H1 (cell line): ENCODE results near the gene IGSF11. TPM values are rescaled to one million over a fixed set of nuclear protein-coding genes. Genes with fewer than 3 reads are reported as not detected.

Experiments
- JUN ChIP-seq: IDR thresholded peaks from 2 replicates; pipeline ENCODE4 v1.6.1; 2011; ENCODE audit warnings: low read depth, mild to moderate bottlenecking, improper control_type of control experiment, low read length
- PHF8 ChIP-seq: fragments of 200-600 bp; sonication (generic); conservative IDR thresholded peaks from 2 replicates; pipeline ENCODE4 v1.7.1; 2012; ENCODE audit warnings: low read depth, mild to moderate bottlenecking, inconsistent platforms, low read length, moderate library complexity
- TBP ChIP-seq: IDR thresholded peaks from 2 replicates; pipeline ENCODE4 v1.6.1; 2011; ENCODE audit warnings: low read depth, low read length, improper control_type of control experiment
- ZNF274 ChIP-seq: IDR thresholded peaks from 2 replicates; pipeline ENCODE4 v1.7.0; 2012; ENCODE audit warnings: low read length, borderline replicate concordance; ENCODE audit errors: extremely low read depth
- polyA plus RNA-seq, 7 experiments: library from polyadenylated mRNA; depleted of rRNA in 3 of 7; stranded (reverse) in 5 of 7; unstranded in 2 of 7; fragments of >200 nt in 5 of 7; fragments of 200-250 nt in 2 of 7; gene quantifications; 1 replicate in 5 of 7; 2 replicates in 1 of 7; 4 replicates in 1 of 7; pipeline versions ENCODE4 v1.2.1 to v1.2.3, GENCODE V29; 2011 to 2013; ENCODE audit warnings: missing spikeins in 2 of 7, mixed read lengths in 2 of 7
- total RNA-seq: library from RNA; stranded (reverse); fragmentation: NEBNext Ultra II Directional; extraction: Animal tissue kit (Norgen Biotek cat#: 25700); gene quantifications from 2 replicates; pipeline ENCODE4 v1.2.1, GENCODE V29; 2021
- TF ChIP-seq, protein P1 (sequence below): fragments of 300-600 bp; sonication (generic); IDR thresholded peaks from 2 replicates; pipeline ENCODE4 v1.7.1; 2012; ENCODE audit warnings: low read length, moderate library complexity, mild to moderate bottlenecking, inconsistent platforms; ENCODE audit not compliant: insufficient replicate concordance

Gene IGSF11
- total and polyA plus RNA-seq, 2 of the 8 experiments (the other 6 are each of a cell fraction or from before 2014, with no cell fraction given), result 1.1 to 4.1 TPM

DNA sequence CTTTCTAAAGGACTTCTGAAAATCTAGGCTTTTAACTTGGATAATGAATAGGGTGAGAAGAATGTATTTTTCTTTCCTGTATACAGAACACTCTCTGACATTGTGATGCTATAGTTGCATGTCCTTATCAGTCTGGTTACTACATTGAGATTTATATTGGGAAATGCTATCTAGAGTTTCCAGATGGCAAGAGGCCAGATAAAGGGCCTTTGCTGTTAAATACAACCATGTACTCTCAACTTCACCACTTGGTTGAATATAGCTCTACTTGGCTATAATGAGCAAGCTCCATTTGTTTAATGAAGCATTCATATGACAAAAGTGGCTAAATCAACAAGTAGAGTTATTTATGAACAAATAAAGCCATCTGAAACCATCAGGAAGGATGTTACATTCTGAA, 91.0 kb downstream of the IGSF11 start (continued):
- TF ChIP-seq, protein P1, sequence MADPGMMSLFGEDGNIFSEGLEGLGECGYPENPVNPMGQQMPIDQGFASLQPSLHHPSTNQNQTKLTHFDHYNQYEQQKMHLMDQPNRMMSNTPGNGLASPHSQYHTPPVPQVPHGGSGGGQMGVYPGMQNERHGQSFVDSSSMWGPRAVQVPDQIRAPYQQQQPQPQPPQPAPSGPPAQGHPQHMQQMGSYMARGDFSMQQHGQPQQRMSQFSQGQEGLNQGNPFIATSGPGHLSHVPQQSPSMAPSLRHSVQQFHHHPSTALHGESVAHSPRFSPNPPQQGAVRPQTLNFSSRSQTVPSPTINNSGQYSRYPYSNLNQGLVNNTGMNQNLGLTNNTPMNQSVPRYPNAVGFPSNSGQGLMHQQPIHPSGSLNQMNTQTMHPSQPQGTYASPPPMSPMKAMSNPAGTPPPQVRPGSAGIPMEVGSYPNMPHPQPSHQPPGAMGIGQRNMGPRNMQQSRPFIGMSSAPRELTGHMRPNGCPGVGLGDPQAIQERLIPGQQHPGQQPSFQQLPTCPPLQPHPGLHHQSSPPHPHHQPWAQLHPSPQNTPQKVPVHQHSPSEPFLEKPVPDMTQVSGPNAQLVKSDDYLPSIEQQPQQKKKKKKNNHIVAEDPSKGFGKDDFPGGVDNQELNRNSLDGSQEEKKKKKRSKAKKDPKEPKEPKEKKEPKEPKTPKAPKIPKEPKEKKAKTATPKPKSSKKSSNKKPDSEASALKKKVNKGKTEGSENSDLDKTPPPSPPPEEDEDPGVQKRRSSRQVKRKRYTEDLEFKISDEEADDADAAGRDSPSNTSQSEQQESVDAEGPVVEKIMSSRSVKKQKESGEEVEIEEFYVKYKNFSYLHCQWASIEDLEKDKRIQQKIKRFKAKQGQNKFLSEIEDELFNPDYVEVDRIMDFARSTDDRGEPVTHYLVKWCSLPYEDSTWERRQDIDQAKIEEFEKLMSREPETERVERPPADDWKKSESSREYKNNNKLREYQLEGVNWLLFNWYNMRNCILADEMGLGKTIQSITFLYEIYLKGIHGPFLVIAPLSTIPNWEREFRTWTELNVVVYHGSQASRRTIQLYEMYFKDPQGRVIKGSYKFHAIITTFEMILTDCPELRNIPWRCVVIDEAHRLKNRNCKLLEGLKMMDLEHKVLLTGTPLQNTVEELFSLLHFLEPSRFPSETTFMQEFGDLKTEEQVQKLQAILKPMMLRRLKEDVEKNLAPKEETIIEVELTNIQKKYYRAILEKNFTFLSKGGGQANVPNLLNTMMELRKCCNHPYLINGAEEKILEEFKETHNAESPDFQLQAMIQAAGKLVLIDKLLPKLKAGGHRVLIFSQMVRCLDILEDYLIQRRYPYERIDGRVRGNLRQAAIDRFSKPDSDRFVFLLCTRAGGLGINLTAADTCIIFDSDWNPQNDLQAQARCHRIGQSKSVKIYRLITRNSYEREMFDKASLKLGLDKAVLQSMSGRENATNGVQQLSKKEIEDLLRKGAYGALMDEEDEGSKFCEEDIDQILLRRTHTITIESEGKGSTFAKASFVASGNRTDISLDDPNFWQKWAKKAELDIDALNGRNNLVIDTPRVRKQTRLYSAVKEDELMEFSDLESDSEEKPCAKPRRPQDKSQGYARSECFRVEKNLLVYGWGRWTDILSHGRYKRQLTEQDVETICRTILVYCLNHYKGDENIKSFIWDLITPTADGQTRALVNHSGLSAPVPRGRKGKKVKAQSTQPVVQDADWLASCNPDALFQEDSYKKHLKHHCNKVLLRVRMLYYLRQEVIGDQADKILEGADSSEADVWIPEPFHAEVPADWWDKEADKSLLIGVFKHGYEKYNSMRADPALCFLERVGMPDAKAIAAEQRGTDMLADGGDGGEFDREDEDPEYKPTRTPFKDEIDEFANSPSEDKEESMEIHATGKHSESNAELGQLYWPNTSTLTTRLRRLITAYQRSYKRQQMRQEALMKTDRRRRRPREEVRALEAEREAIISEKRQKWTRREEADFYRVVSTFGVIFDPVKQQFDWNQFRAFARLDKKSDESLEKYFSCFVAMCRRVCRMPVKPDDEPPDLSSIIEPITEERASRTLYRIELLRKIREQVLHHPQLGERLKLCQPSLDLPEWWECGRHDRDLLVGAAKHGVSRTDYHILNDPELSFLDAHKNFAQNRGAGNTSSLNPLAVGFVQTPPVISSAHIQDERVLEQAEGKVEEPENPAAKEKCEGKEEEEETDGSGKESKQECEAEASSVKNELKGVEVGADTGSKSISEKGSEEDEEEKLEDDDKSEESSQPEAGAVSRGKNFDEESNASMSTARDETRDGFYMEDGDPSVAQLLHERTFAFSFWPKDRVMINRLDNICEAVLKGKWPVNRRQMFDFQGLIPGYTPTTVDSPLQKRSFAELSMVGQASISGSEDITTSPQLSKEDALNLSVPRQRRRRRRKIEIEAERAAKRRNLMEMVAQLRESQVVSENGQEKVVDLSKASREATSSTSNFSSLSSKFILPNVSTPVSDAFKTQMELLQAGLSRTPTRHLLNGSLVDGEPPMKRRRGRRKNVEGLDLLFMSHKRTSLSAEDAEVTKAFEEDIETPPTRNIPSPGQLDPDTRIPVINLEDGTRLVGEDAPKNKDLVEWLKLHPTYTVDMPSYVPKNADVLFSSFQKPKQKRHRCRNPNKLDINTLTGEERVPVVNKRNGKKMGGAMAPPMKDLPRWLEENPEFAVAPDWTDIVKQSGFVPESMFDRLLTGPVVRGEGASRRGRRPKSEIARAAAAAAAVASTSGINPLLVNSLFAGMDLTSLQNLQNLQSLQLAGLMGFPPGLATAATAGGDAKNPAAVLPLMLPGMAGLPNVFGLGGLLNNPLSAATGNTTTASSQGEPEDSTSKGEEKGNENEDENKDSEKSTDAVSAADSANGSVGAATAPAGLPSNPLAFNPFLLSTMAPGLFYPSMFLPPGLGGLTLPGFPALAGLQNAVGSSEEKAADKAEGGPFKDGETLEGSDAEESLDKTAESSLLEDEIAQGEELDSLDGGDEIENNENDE, result no peak
- TF ChIP-seq ZNF274 (no peak), JUN (no peak), PHF8 (no peak), TBP (no peak)
